Lower lobe of right lung (tissue), 2 donors: Measurements from ENCODE around the gene FCMR. TPM values are rescaled to one million over a fixed set of nuclear protein-coding genes. Genes with fewer than 3 reads are reported as not detected.

Source experiments
- ATAC-seq, 2 donors: fragments of 200-7000 bp; cut with Tn5 transposase; one replicate each; pipeline ENCODE4 v1.9.1; 2020 to 2022; ENCODE audit warnings: mild to moderate bottlenecking in 2 of 2, moderate library complexity in 2 of 2
- DNase-seq: peaks from one replicate; pipeline ENCODE4 v3.0.0-alpha.2; 2020
- H3K27ac ChIP-seq: fragments of 200-600 bp; one replicate; pipeline ENCODE4 v1.8.0; 2022
- H3K27me3 ChIP-seq: fragments of 200-600 bp; one replicate; pipeline ENCODE4 v1.8.0; 2022; ENCODE audit warnings: low read depth
- H3K36me3 ChIP-seq: fragments of 200-600 bp; one replicate; pipeline ENCODE4 v1.8.0; 2022; ENCODE audit warnings: mild to moderate bottlenecking
- H3K4me1 ChIP-seq: fragments of 200-600 bp; one replicate; pipeline ENCODE4 v1.8.0; 2022
- H3K4me3 ChIP-seq: fragments of 200-600 bp; one replicate; pipeline ENCODE4 v1.8.0; 2022; ENCODE audit warnings: mild to moderate bottlenecking
- H3K9me3 ChIP-seq: fragments of 200-600 bp; one replicate; pipeline ENCODE4 v1.8.0; 2022
- CTCF ChIP-seq: fragments of 200-600 bp; IDR thresholded peaks from one replicate; pipeline ENCODE4 v1.8.0; 2022; ENCODE audit warnings: antibody characterized with exemption, mild to moderate bottlenecking
- intact Hi-C: fragments of 100-400 bp; cut with DNase I; formaldehyde crosslinking; loops from one replicate; pipeline ENCODE4 v1.11.0; 2022
- total RNA-seq: library from RNA; stranded (reverse); fragmentation: NEBNext Ultra II Directional; extraction: Animal tissue kit (Norgen Biotek cat#: 25700); gene quantifications from one replicate; pipeline ENCODE4 v1.2.1, GENCODE V29; 2021
- donor health status: DM: no; HTN: yes; CAD: no; lungs with severe emphysema.

Gene FCMR
- total RNA-seq, 1 donor from 2014 or later, result 6.8 TPM

- no peak for DNase-seq
- TF ChIP-seq CTCF, result no peak
- Histone ChIP-seq H3K4me3 (no peak overlapping the region), H3K36me3 (no peaks in the 10 kb centered on the region), H3K9me3 (no peaks in the 10 kb centered on the region), H3K27ac (no peak overlapping the region), H3K4me1 (no peaks in the 10 kb centered on the region), H3K27me3 (no peaks in the 10 kb centered on the region)
- ATAC-seq, result no peak
- intact Hi-C loops, result no loop called here
Measured at GRCh38 chr1:206902702-206903101, 19.0 kb downstream of the FCMR start.

- Histone ChIP-seq H3K36me3 (no peaks in the 10 kb centered on the region), H3K4me3 (no peak overlapping the region), H3K27me3 (no peaks in the 10 kb centered on the region), H3K9me3 (no peaks in the 10 kb centered on the region), H3K27ac (no peak overlapping the region), H3K4me1 (no peaks in the 10 kb centered on the region)
- DNase-seq, result no peak
- intact Hi-C loops, result no loop called here
- no peak for ATAC-seq
- no peak for TF ChIP-seq CTCF
Measured at GRCh38 chr1:206901944-206902343, 19.8 kb downstream of the FCMR start.

GRCh38 chr1:206900149-206900548, 21.6 kb downstream of the FCMR start:
- ATAC-seq, result no peak

GRCh38 chr1:206899717-206900116, 22.0 kb downstream of the FCMR start:
- TF ChIP-seq CTCF, result no peak
- Histone ChIP-seq H3K4me3 (no peak overlapping the region), H3K9me3 (no peaks in the 10 kb centered on the region), H3K4me1 (peaks cover 19% of the 10 kb centered on the region), H3K27ac (no peak overlapping the region), H3K36me3 (no peaks in the 10 kb centered on the region), H3K27me3 (no peaks in the 10 kb centered on the region)
- intact Hi-C loops, result no loop called here
- no peak for ATAC-seq
- DNase-seq, result no peak

More at GRCh38 chr1:206900149-206900548, 21.6 kb downstream of the FCMR start:
- Histone ChIP-seq H3K27me3 (no peaks in the 10 kb centered on the region), H3K9me3 (no peaks in the 10 kb centered on the region), H3K27ac (no peak overlapping the region), H3K4me1 (peaks cover 16% of the 10 kb centered on the region), H3K4me3 (no peak overlapping the region), H3K36me3 (no peaks in the 10 kb centered on the region)
- no peak for DNase-seq
- intact Hi-C loops, result no loop called here
- TF ChIP-seq CTCF, result no peak

GRCh38 chr1:206898915-206899431, 22.8 kb downstream of the FCMR start:
- DNase-seq (no peak), ATAC-seq (no peak)
- no peak overlapping the region for H3K27ac ChIP-seq
- TF ChIP-seq CTCF, result no peak
- H3K4me3 ChIP-seq, result no peak overlapping the region
- H3K4me1 ChIP-seq, result peaks cover 19% of the 10 kb centered on the region
- H3K36me3 ChIP-seq, result no peaks in the 10 kb centered on the region
- no peaks in the 10 kb centered on the region for H3K27me3 ChIP-seq
- H3K9me3 ChIP-seq, result no peaks in the 10 kb centered on the region
- intact Hi-C loops, result no loop called here
